ENCODE results near the gene MIS18A. TPM values are rescaled to one million over a fixed set of nuclear protein-coding genes. Genes with fewer than 3 reads are reported as not detected.

Gene MIS18A
- total RNA-seq, 2 experiments from 2014 or later = 21.5 to 35.3 TPM

GRCh38 chr21:32302560-32302959 is 23.7 kb upstream of the MIS18A start:
- DNase-seq (no peak), ATAC-seq (no peak)
- intact Hi-C loops (cut with DNase I, micrococcal nuclease) = no loop called here
- Mint-ChIP-seq H3K4me3 (no peak overlapping the region), H3K4me1 (no peaks in the 10 kb centered on the region), H3K27me3 (no peaks in the 10 kb centered on the region), H3K36me3 (ENCODE audit: low read depth) (peaks cover 21% of the 10 kb centered on the region), H3K27ac (no peak overlapping the region), H3K9me3 (ENCODE audit: low read depth) (no peaks in the 10 kb centered on the region)
- ChIA-PET CTCF (no interaction called here), POLR2A (no interaction called here)

GRCh38 chr21:32301596-32301995 is 22.7 kb upstream of the MIS18A start:
- CTCF ChIA-PET = no interaction called here
- intact Hi-C loops (cut with DNase I, micrococcal nuclease) = no loop called here
- Mint-ChIP-seq H3K9me3 (ENCODE audit: low read depth) (no peaks in the 10 kb centered on the region), H3K4me1 (no peaks in the 10 kb centered on the region), H3K27ac (peak overlapping the region; percentile 11), H3K4me3 (no peak overlapping the region), H3K27me3 (no peaks in the 10 kb centered on the region), H3K36me3 (ENCODE audit: low read depth) (peaks cover 17% of the 10 kb centered on the region)
- POLR2A ChIA-PET = no interaction called here
- no peak for ATAC-seq
- no peak for DNase-seq

- Mint-ChIP-seq H3K36me3 (ENCODE audit: low read depth) (peaks cover 17% of the 10 kb centered on the region), H3K27me3 (no peaks in the 10 kb centered on the region), H3K4me3 (no peak overlapping the region), H3K4me1 (no peaks in the 10 kb centered on the region), H3K27ac (no peak overlapping the region), H3K9me3 (ENCODE audit: low read depth) (no peaks in the 10 kb centered on the region)
- ATAC-seq = no peak
- CTCF ChIA-PET = no interaction called here
- no peak for DNase-seq
- POLR2A ChIA-PET = no interaction called here
- intact Hi-C loops (cut with DNase I, micrococcal nuclease) = no loop called here
These were observed 21.4 kb upstream of the MIS18A start for GRCh38 chr21:32300117-32300681.

GRCh38 chr21:32299695-32300094 is 20.8 kb upstream of the MIS18A start:
- H3K27me3 Mint-ChIP-seq = no peaks in the 10 kb centered on the region
- ChIA-PET POLR2A (no interaction called here), CTCF (no interaction called here)
- intact Hi-C loops (cut with DNase I, micrococcal nuclease) = no loop called here
- no peak overlapping the region for H3K4me3 Mint-ChIP-seq
- no peaks in the 10 kb centered on the region for H3K4me1 Mint-ChIP-seq
- DNase-seq (no peak), ATAC-seq (no peak)
- H3K27ac Mint-ChIP-seq = no peak overlapping the region
- peaks cover 17% of the 10 kb centered on the region for H3K36me3 Mint-ChIP-seq (ENCODE audit: low read depth)
- no peaks in the 10 kb centered on the region for H3K9me3 Mint-ChIP-seq (ENCODE audit: low read depth)

- ChIA-PET POLR2A (no interaction called here), CTCF (interaction anchor here (0.6 to 0.7 kb wide), 2 partner anchors 81 to 417 kb away, joined by 3 read pairs; no protein-coding TSS in a partner anchor)
- Mint-ChIP-seq H3K4me1 (no peaks in the 10 kb centered on the region), H3K36me3 (ENCODE audit: low read depth) (peaks cover 17% of the 10 kb centered on the region), H3K9me3 (ENCODE audit: low read depth) (no peaks in the 10 kb centered on the region), H3K27ac (no peak within 1 kb of the TSS), H3K27me3 (no peaks in the 10 kb centered on the region), H3K4me3 (no peak within 1 kb of the TSS)
- intact Hi-C loops (cut with DNase I, micrococcal nuclease) = no loop called here
- DNase-seq = no peak
- no peak for ATAC-seq
These were observed 19.8 kb upstream of the MIS18A start, which contains the start of gene MRAP for GRCh38 chr21:32298658-32299081. MRAP (plus strand) TSS chr21:32298855; CDS start chr21:32298972, 117 bp downstream.

- ATAC-seq (no peak), DNase-seq (no peak)
- no peak overlapping the region for H3K27ac Mint-ChIP-seq
- H3K4me3 Mint-ChIP-seq = no peak overlapping the region
- no peaks in the 10 kb centered on the region for H3K9me3 Mint-ChIP-seq (ENCODE audit: low read depth)
- intact Hi-C loops (cut with DNase I, micrococcal nuclease) = no loop called here
- CTCF ChIA-PET = interaction anchor here (0.6 to 0.7 kb wide), 2 partner anchors 82 to 417 kb away, joined by 3 read pairs; no protein-coding TSS in a partner anchor
- H3K36me3 Mint-ChIP-seq (ENCODE audit: low read depth) = peaks cover 17% of the 10 kb centered on the region
- POLR2A ChIA-PET = interaction anchor here (0.6 kb wide), 1 partner anchor 301 kb away, joined by 3 read pairs; no protein-coding TSS in a partner anchor
- no peaks in the 10 kb centered on the region for H3K27me3 Mint-ChIP-seq
- H3K4me1 Mint-ChIP-seq = no peaks in the 10 kb centered on the region
These were observed 19.3 kb upstream of the MIS18A start for GRCh38 chr21:32298148-32298559.

GRCh38 chr21:32297449-32297848 is 18.6 kb upstream of the MIS18A start:
- no peak for ATAC-seq
- no peak overlapping the region for H3K4me3 Mint-ChIP-seq
- H3K27ac Mint-ChIP-seq = no peak overlapping the region
- no peaks in the 10 kb centered on the region for H3K9me3 Mint-ChIP-seq (ENCODE audit: low read depth)
- CTCF ChIA-PET = no interaction called here
- H3K4me1 Mint-ChIP-seq = no peaks in the 10 kb centered on the region
- H3K36me3 Mint-ChIP-seq (ENCODE audit: low read depth) = peaks cover 17% of the 10 kb centered on the region
- no peaks in the 10 kb centered on the region for H3K27me3 Mint-ChIP-seq
- intact Hi-C loops (cut with DNase I, micrococcal nuclease) = no loop called here
- DNase-seq = no peak
- POLR2A ChIA-PET = interaction anchor here (0.6 kb wide), 1 partner anchor 301 kb away, joined by 3 read pairs; no protein-coding TSS in a partner anchor

GRCh38 chr21:32285476-32285875 is 6.6 kb upstream of the MIS18A start:
- no peaks in the 10 kb centered on the region for H3K27me3 Mint-ChIP-seq
- peaks cover 1% of the 10 kb centered on the region for H3K4me1 Mint-ChIP-seq
- H3K27ac Mint-ChIP-seq = no peak overlapping the region
- H3K9me3 Mint-ChIP-seq (ENCODE audit: low read depth) = no peaks in the 10 kb centered on the region
- H3K4me3 Mint-ChIP-seq = no peak overlapping the region
- H3K36me3 Mint-ChIP-seq (ENCODE audit: low read depth) = peaks cover 4% of the 10 kb centered on the region
- CTCF ChIA-PET = no interaction called here
- intact Hi-C loops (cut with DNase I, micrococcal nuclease) = no loop called here
- POLR2A ChIA-PET = no interaction called here
- ATAC-seq (no peak), DNase-seq (no peak)

GRCh38 chr21:32282992-32283391 is 4.1 kb upstream of the MIS18A start:
- ChIA-PET POLR2A (no interaction called here), CTCF (no interaction called here)
- Mint-ChIP-seq H3K27me3 (no peaks in the 10 kb centered on the region), H3K4me3 (no peak overlapping the region), H3K27ac (no peak overlapping the region), H3K4me1 (peaks cover 14% of the 10 kb centered on the region), H3K36me3 (ENCODE audit: low read depth) (peaks cover 4% of the 10 kb centered on the region), H3K9me3 (ENCODE audit: low read depth) (no peaks in the 10 kb centered on the region)
- ATAC-seq (no peak), DNase-seq (no peak)
- intact Hi-C loops (cut with DNase I, micrococcal nuclease) = no loop called here

GRCh38 chr21:32281531-32281930 is 2.7 kb upstream of the MIS18A start:
- H3K4me1 Mint-ChIP-seq = peaks cover 17% of the 10 kb centered on the region
- H3K27ac Mint-ChIP-seq = no peak overlapping the region
- H3K4me3 Mint-ChIP-seq = no peak overlapping the region
- ChIA-PET POLR2A (interaction anchor here (0.6 kb wide), 1 partner anchor 25 kb away, joined by 5 read pairs; no protein-coding TSS in a partner anchor), CTCF (interaction anchor here (1.1 kb wide), 1 partner anchor 9 kb away, joined by 4 read pairs; no protein-coding TSS in a partner anchor)
- no peaks in the 10 kb centered on the region for H3K36me3 Mint-ChIP-seq (ENCODE audit: low read depth)
- H3K9me3 Mint-ChIP-seq (ENCODE audit: low read depth) = no peaks in the 10 kb centered on the region
- intact Hi-C loops (cut with DNase I, micrococcal nuclease) = no loop called here
- ATAC-seq (no peak), DNase-seq (no peak)
- no peaks in the 10 kb centered on the region for H3K27me3 Mint-ChIP-seq

GRCh38 chr21:32279377-32279680 is 480 bp upstream of the MIS18A start:
- Mint-ChIP-seq H3K4me1 (peaks cover 17% of the 10 kb centered on the region), H3K27ac (peak overlapping the region; percentile 84), H3K4me3 (peak overlapping the region; percentile 86), H3K9me3 (ENCODE audit: low read depth) (no peaks in the 10 kb centered on the region), H3K36me3 (ENCODE audit: low read depth) (peaks cover 5% of the 10 kb centered on the region), H3K27me3 (no peaks in the 10 kb centered on the region)
- POLR2A ChIA-PET = interaction anchor here (0.6 to 1.0 kb wide), 7 partner anchors 63 to 975 kb away, joined by 3 to 7 read pairs (median 4); partner anchors contain the start of gene SYNJ1
- intact Hi-C loops (cut with DNase I, micrococcal nuclease) = loop anchor here (1.0 to 5.0 kb wide), 11 partner anchors 114 to 621 kb away; partner anchors contain the start of genes CFAP298 (in 2 of the 2), HUNK (in 1 of the 2), SCAF4 (in 1 of the 2) and SOD1 (in 1 of the 2)
- DNase-seq = no peak
- CTCF ChIA-PET = interaction anchor here (0.7 to 1.3 kb wide), 2 partner anchors 12 to 152 kb away, joined by 3 read pairs; no protein-coding TSS in a partner anchor
- no peak for ATAC-seq

GRCh38 chr21:32278103-32278502 is 746 bp downstream of the MIS18A start:
- H3K36me3 Mint-ChIP-seq (ENCODE audit: low read depth) = peaks cover 9% of the 10 kb centered on the region
- DNase-seq (peak; percentile 24), ATAC-seq (no peak)
- peak overlapping the region; percentile 84 for H3K27ac Mint-ChIP-seq
- H3K27me3 Mint-ChIP-seq = no peaks in the 10 kb centered on the region
- ChIA-PET POLR2A (no interaction called here), CTCF (no interaction called here)
- intact Hi-C loops (cut with DNase I, micrococcal nuclease) = loop anchor here (2.0 to 5.0 kb wide), 4 partner anchors 289 to 619 kb away; partner anchors contain the start of genes CFAP298 (in 1 of the 2), HUNK (in 1 of the 2) and SOD1 (in 1 of the 2)
- H3K4me1 Mint-ChIP-seq = peaks cover 17% of the 10 kb centered on the region
- H3K4me3 Mint-ChIP-seq = peak overlapping the region; percentile 86
- no peaks in the 10 kb centered on the region for H3K9me3 Mint-ChIP-seq (ENCODE audit: low read depth)

Measured in activated CD4-positive, alpha-beta T cell treated with anti-CD3 and anti-CD28 coated beads for 36 hours (primary cell).